ENCODE data around the gene USP6. TPM values are rescaled to one million over a fixed set of nuclear protein-coding genes. Genes with fewer than 3 reads are reported as not detected.
"Not testable (repeated sequence)": the region's sequence is repeated elsewhere in the genome, so short reads cannot be mapped to it uniquely, and the experiment has no call there.

USP6 gene
- total RNA-seq, 1 experiment from 2014 or later: under 0.01 TPM

DNA sequence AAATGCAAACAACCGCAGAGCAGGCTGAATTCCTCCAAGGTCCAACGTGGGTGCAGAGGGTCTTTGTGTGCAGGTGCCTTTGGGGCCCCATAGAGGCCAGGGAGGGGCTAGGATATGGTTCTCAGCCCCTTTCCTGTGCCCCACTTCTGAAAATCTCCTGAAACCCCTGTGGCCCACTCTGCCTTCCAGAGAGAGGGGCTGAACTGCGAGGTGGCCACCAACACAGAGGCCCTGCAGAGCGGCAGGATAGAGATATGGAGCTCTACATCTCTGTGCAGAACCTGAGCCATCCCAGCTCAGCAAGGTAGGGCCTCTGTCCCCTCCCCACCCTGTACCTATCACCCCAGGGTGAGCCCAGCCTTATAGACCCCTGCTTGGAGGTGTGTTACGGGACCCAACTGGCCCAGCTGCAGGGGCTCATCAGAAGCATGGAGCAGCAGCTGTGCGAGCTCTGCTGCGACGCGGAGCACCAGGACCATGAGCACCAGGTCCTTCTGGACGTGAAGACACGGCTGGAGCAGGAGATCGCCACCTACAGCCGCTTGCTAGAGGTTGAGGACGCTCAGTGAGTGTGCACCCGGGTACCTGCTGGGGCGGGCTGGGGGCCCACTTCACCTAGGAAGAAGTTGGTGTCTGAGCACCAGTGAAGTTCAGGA is 5.5 kb downstream of the USP6 start:
- DNase-seq (ENCODE audit: low read depth): no peak

DNA sequence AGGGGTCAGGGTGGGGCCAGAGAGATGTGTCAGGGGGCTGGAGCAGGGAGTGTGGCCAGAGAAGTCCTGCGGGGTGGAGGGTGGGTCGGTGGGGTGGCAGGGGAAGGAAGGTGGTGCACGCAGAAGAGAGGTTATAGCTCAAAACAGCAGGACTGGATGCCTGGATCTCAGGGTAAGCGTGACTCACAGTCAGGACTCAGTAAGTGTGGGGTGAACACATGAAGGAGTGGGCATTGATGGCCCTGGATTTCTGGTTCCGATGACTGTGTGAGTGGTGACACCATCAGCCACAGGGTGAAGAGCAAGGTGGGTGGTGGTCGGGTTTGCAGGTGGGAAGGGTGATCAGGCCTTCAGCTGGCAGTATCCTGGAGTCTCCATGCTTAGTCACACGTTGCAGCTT is 6.2 kb downstream of the USP6 start:
- DNase-seq (ENCODE audit: low read depth): not testable (repeated sequence)

- DNase-seq (ENCODE audit: low read depth): no peak
Observed at GRCh38 chr17:5122586-5123342, 6.9 kb downstream of the USP6 start.

DNA sequence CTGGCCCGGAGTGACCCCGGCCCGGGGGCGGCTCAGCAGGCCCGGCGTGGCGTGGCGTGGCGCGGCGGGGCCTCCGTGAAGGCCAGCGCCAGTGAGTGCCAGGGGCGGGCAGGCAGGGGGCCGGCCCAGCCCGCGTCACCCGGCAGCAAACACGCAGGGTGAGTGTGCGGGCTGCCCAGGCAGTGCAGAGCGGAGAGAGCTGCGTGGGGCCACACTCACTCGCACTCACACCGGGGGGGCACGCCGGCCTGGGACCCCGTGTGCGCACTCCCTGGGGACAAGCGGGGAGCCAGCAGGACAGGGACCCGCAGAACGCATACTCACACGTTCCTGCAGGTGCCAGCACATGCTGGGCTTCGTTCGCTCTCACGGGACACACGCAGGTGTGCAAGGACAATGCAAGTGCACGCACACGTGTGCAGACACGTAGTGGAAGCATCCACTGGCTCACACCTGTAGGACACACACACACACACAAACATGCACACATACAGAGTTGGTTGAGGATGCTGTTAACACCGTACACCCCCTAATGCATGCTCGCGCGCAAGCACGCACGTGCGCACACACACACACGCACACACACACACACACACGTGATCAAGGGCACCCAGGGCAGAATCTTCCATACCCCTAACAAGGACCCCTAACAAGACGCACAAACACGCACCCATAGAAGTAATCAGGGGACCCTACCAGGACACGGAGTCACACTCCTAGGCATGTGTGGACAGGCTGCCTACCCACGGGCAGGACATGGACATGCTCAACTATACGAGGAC is 7.7 kb downstream of the USP6 start:
- no peak for DNase-seq (ENCODE audit: low read depth)

DNA sequence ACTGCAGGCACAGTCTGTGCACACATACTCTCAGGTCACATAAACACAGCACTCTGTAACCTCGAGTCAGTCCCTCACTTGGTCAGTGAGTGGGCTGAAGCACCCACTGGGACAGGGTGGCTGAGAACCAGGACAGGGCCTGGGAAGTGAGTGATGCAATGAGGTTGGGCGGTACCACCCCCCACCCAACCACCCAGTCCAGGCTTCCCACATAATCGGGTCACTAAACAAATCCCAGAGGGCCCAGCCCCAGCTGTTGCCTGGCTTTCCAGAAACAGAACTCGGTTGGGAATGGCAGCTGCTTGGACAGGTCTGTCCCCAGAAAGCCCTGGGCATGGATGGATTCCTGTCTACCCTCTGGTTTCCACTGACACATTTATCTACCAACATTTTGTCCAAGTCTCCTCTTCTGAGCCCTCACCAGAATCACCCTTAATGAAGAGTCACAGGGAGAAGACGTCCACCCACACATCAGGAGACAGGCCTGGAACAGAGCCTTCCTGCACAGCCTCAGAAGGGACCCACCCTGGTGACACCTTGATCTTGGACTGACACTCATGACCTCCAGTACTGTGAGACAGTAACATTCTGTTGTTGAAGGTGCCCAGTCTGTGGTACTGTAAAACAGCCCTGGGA is 8.4 kb downstream of the USP6 start:
- DNase-seq (ENCODE audit: low read depth): peak; percentile 39

DNA sequence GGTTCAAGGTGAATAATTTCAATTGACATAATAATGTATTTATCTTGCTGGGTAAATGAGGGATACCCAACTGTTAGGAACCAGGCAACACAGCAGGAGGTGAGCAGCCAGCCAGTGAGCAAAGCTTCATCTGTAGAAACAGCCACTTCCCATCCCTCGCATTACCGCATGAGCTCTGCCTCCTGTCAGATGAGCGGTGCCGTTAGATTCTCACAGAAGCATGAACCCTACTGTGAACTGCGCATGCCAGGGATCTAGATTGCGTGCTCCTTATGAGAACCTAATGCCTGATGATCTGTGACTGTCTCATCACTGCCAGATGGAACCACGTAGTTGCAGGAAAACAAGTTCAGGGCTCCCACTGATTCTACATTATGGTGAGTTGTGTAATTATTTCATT is 9.1 kb downstream of the USP6 start:
- DNase-seq (ENCODE audit: low read depth): not testable (repeated sequence)

DNA sequence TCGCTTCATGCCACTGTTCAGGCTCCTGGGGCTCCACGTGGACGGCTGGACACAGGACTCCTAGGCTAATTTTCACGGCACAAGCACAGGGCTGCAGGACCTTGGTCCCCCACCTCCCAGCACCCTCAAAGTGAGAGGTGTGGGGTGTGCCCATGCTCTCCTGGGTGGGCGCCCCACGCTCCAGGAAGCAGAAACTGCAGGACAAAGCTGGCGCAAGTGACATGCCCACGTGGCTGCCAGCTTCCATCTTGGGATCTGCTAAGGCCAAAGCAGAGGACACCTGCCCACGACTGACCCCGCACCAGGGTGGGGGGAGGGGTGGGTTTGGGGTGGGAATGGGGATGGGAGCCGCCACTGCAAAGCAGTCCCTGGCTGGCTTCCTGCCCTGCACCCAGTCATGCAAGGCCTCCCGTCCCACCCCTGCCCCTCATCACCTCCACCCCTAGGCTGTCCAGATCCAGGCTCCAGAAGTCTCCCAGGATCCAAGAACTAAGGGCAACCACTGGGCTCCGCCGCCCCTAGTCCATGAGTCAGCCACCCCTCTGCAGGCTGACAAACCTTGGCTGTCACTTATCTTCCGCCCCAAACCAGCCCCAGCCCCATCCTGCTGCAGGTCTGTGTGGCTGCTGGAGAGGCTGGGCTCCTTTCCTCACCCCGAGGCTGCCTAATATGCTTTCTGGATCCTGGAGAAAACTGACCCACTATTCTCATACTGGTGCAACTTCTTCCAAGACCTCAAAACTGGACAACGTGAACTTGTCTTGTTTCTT is 11.1 kb downstream of the USP6 start:
- no peak for DNase-seq (ENCODE audit: low read depth)

DNA sequence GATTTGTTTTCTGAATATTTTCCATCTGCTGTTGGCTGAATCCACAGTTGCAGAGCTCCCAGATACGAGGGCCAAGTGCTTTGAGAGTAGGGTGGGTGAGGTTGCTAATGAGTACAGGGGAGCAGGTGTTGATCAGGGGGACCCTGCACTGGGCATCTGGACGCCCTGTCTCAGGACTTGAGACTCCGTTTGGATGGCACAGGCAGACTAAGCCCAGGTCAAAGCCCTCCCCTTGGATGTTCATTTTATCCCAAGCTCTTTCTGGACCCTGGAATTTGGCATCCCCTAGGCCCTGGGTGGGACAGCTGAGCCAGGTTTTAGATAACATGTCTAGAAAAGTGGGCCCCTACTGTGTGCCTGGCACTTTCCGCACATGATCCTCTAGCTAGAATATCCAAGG is 12.1 kb downstream of the USP6 start:
- no peak for DNase-seq (ENCODE audit: low read depth)

- not testable (repeated sequence) for DNase-seq (ENCODE audit: low read depth)
Observed at GRCh38 chr17:5128387-5128786, 12.6 kb downstream of the USP6 start.

DNA sequence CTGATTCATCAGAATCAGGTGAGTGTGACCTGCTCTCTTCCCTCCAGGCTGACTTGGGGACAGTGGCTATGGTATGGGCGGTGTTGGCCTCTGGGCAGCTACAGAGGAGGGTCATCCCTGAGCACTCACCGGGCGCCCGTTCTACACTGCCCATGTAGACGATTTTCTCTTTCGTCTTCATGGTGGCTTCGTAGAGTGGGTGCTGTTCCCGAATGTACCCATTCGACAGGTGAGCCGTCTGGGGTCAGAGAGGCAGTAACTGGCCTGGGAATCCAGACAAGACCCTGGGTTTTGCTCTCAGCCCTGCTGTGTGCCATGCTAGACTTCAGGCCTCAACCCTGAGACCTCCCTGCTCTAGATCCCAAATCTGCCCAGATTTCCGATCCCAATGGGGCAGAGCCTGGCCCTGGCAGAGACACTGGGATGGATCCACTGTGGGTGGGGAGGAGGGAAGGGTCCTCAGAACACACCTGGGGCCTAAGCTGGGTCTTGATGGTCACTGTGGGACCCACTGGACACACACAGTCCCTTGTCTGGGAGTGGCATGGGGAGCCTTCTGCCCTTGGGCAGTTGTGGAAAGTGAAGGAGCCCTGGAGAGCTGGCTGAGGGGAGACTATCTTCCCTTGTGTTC is 13.2 kb downstream of the USP6 start:
- no peak for DNase-seq (ENCODE audit: low read depth)

DNA sequence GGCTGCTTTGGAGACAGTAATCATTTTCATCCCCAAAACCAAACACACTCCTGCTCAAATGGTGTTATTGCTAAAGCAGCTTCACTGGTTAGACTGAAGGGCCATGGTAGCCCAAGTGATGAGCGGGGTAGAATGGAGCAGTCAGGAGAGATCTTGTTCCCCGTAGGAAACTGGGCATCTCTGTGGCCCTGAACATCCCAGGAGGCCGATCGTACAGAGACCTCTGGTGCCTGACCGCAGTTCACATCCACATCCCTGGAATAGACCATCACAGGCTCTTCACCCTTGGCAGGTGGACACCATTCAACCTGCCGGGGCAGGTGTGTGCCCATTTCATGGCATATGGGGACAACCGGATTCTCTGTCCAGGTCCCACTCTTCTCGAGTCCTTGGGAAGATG is 13.9 kb downstream of the USP6 start:
- DNase-seq (ENCODE audit: low read depth): not testable (repeated sequence)

DNA sequence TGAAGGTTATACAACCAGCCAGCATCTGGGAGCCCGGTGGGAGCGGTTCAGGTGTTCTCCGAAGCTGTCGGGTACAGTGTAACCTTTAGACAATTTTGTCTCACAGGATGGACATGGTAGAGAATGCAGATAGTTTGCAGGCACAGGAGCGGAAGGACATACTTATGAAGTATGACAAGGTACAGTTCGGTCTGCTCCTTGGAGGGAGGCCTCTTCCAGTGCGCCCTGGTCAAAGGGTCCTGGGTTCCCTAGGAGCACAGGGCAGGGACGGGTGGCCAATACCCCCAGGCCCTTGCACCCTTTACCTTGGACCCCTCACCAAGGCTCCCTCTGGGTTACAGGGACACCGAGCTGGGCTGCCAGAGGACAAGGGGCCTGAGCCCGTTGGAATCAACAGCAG is 14.4 kb downstream of the USP6 start:
- DNase-seq (ENCODE audit: low read depth): not testable (repeated sequence)

DNA sequence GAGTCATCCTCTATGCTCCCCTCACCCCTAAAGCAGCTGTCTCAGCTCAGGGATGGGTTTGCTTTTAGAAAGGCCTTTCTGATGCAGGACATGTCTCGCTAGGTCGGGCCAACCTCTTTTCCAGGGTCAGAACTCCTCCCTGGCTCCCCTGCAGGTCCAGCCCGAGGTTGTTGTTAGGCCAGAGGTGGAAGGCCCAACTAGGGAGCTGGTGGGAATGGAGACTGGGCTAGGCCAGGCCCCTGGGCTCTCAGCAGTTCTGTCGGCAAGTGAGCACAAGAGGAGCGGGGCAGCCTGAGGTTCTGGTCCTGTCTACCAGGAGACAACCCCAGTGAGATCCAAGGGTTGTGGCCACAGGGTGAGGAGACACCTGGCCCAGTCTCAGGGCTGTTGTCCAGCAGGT is 14.9 kb downstream of the USP6 start:
- not testable (repeated sequence) for DNase-seq (ENCODE audit: low read depth)

DNA sequence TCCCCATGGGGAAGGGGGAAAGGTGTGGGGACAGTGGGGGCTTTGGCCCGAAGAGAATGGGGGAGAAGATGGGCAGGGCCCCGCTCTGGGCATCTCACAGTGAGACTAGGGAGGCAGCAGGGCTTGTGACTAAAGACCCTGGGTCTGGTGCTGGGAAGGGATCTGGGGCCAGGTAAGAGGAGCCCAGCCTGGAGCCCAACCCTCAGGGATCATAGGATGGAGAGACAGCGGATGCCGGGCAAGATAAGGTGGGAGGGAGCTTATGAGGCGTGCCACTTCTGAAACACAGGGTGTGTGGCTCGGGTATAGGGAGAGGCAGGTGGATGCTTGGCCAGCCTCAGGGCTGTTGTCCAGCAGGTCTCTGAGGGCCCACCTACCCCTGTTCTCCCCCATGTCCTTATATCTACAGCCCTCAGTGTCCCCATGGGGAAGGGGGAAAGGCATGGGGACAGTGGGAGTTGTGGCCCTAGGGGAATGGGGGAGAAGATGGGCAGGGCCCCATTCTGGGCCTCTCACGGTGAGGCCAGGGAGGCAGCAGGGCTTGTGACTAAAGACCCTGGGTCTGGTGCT is 15.4 kb downstream of the USP6 start:
- DNase-seq (ENCODE audit: low read depth): no peak

GRCh38 chr17:5131799-5132502 is 16.1 kb downstream of the USP6 start:
- not testable (repeated sequence) for DNase-seq (ENCODE audit: low read depth)

GRCh38 chr17:5132503-5133225 is 16.8 kb downstream of the USP6 start:
- DNase-seq (ENCODE audit: low read depth): not testable (repeated sequence)

- DNase-seq (ENCODE audit: low read depth): no peak
Observed at GRCh38 chr17:5133311-5133710, 17.5 kb downstream of the USP6 start.

- DNase-seq (ENCODE audit: low read depth): not testable (repeated sequence)
Observed at GRCh38 chr17:5133961-5134360, 18.1 kb downstream of the USP6 start.

DNA sequence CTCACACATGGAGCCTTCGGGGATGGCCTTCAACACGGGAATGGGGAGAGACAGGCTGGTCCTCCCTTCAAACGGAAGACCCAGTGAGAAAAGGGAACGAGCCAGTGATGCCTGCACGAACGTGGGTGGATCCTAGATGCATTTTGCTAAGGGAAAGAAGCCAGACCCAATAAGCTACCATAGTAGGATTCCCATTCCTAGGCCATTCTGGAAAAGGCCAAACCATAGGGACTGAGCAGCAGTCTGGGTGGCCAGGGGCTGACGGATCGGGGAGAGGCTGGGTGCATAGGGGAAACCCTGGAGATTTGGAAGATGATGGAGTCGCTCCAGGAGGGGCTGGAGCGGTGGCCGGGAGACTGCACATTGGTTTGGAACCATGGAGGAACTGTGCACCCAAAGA is 18.7 kb downstream of the USP6 start:
- not testable (repeated sequence) for DNase-seq (ENCODE audit: low read depth)
